GM19328 (cell line): ENCODE results near the gene DNAI4.
"Not testable (repeated sequence)": the region's sequence is repeated elsewhere in the genome, so short reads cannot be mapped to it uniquely, and the experiment has no call there.

Experiments
- ATAC-seq: cut with Tn5 transposase; IDR thresholded peaks from one replicate; pipeline ENCODE4 v1.9.1; 2021; ENCODE audit warnings: mild to moderate bottlenecking, moderate library complexity; ENCODE audit not compliant: unreplicated experiment

The DNAI4 gene

DNA sequence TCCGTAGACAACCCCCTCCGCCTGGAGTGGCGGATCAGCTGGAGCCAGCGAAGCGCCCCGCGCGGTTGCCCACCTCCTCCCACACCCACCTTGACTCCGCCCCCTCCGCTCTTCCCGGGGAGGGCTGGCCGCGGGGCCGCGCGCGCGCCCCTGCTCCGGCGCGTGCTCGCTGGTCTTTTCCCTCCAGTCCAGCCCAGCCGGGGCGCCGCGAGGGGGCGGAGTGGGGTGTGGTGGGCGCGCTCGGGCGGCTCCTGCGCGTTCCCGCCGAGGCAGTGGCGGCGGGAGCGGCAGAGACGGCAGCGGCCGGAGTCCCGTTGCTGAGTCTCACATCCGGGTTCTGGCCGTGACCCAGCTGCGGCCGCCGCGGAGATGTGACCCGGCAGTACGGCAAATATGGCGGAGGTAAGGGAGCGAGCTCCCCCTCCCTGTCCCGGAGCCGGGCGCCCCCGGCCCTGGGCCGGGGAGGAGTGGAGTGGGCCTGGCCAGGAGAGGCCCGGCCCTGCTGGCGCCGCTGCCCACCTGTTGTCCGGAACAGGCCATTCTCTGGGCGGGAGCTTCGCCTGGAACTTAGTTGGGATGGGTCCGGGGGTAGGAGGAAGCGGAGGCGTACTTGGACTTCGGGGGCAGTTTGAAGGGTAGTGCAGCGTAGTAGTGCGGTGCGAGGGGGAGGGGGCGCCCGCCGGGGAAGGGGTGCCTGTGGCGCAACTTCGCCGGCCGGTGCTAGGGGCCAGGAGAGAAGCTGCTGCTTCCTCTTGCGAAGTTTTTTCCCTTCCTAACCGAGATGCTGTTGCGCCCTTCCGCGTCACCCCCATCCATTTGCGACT, 5.6 kb upstream of the DNAI4 start:
- ATAC-seq = peak; percentile 70

DNA sequence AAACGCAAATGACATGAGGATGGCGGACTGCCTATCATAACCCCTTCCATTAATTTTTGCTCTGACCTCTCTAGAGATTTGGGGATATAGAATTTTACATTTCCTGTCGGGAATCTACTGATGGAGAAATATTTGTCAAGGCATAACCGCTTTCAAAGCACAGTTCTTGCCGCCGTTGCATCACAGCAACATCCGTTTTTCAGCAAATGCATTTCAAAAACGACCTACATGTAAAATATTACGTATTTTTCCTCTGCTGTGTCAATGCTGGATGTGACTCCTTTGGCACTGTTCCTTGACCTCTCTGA, 5.0 kb upstream of the DNAI4 start:
- ATAC-seq = no peak

DNA sequence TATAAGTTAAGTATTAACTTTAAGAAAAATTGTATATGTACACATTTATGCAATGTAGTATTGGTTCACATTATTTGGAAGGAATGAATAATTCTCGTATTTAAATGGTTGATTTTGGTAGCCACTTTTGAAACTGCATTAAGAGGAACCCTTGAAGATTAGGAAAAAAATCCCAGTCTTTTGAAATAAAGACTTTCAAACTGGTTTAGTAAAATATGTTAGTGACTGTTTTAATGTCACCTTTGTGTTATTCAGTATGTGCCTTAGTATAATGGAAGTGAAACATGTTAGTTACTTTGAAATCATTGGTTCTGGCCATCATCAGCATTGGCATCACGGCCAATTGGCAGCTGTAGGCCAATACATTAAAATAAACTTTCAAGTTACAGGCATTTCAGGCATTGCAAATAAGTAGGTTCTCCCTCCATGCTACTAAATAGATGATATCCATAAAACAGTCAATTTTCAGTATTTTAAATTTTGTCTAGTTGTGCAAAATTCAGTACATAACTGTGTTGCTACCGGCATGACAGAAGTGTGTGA, 4.6 kb upstream of the DNAI4 start:
- ATAC-seq = no peak

DNA sequence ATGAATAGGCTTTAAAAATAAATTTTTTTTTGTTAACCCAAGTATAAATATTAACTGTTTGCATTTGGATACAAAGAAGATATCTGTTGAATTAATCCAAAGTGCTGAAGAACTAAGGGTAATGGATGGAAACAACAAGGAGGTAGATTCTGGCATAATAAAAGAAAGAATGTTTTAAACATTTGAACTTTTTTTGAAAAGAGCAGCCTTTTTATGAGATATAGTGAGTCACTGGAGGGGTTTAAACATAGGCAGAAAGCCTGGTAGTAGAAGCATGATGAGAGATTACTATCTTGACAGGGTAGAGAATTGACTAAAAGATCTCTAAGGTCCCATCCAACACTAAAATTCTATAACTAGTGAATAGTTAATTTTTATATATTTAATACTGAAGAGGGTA, 2.9 kb upstream of the DNAI4 start:
- no peak for ATAC-seq

DNA sequence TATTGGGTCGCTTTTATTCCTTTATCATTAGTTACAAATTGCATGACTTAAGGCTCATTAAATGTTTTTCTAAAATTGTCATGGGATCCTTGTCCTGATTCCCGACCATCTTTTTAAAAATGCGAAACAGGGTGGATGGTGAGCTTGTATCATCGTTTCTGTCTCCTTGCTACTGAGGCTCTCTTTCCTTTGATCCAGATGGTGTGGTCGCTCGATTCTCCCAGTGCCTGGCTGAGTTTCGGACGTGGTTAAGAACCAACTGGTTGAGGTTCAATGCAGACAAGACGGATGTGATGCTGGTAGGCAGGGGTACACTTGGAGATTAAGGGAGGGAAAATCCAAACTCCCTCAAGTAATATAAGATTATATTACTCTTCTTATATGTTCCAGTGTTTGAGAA, 1.3 kb upstream of the DNAI4 start:
- no peak for ATAC-seq

DNA sequence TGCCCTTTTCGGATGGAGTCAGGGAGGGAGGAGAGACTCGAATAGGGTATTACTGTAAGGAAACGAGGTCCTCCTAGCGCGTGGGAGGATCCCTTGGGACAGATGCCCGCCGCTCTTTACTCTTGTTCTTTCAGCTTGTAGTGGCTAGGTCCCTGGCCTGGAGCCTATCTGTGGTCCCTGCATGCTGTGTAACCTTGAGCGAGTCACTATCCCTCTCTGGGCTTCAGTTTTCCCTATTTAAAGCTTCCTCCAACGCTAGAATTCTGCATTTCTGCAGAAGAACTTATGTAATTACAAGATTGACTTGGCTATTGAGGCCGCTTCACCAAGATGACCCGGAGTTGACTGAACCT, 878 bp upstream of the DNAI4 start:
- ATAC-seq = no peak

DNA sequence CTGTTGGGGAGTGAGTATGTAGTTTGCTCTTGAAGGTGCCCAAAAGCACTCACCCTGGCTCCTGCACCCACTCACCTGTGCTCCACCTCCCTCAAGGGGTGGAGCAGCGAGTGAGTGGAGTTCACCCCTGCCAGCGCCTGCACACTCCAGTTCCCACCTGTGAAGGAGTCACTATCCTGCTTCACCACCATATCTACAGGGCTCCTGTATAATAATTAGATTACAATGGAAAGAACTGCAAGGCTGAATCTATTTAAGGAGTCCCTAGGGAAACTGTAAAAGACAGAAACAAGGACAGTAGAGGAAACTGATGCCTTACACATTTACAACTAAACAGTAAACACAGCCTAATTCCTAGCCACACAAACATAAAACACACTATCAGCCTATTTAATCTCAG, 4.1 kb downstream of the DNAI4 start:
- ATAC-seq = no peak

DNA sequence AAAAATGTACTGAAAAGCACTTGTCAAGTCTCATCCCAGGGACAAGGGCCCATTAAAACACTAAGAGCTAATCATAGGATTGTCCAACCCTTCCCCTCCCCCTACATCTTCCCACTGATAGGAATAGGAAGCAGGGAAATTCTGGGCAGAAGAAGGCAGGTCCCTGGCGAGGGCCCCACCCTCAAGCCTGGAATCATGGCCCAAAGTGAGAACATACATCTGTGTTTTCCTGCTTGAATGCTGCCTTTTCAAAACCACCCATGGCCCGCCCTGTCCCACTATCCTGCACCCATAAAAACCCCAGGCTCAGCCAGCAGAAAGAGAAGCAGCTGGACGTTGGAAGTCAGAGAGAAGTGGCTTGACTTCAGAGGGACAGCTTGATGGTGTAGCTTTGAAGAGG, 4.8 kb downstream of the DNAI4 start:
- no peak for ATAC-seq

DNA sequence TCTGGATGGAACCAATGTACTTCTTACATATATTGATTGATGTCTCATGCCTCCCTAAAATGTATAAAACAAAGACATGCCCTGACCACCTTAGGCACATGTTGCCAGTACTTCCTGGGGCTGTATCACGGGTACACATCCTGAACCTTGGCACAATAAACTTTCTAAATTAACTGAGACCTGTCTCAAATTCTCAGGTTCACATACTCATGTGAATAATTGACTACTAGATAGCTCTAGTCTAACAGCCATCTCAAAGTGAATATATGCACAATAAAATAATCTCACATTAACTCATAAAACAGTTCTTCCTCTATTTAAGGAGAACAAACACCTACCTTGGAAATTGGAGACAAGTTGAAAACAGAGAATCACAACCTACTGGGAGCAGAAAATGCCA, 5.6 kb downstream of the DNAI4 start:
- ATAC-seq = no peak

DNA sequence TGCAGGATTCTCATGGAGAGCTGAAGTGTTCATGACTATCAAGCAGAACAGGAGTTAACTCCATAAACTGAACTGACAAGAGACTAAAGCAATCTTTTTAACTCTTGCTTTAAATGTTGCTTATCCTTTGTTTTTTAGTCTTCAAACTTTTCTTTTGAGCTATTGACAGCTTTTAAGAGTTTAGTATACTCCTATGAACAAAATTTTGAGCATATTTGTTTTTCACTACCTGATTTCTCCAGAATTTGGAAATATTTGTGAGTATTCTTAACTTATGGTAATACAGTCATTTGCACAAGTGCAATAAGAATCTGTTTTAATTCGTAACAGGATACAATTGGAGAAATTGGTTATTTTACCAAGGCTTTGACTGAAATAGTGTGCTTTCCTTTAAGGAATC, 7.2 kb downstream of the DNAI4 start:
- no peak for ATAC-seq

DNA sequence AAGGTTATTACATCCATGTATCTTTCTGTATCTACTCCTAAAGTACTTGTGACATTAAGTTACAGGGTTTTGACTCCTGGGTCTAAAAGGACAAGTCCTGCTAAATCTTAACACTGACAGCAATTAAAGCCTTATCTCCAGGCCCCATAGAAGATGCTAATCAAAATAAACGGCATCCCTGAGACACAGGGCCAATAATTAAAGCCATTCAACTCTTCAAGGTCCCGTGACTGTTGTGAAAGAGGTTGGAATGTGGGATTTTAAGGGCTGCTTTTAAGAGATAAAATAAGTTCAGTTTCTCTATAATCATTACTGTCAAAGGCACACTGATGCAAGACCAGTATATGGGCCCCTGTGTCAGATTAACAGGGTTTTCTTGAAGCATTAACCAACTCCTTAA, 8.3 kb downstream of the DNAI4 start:
- ATAC-seq = no peak

DNA sequence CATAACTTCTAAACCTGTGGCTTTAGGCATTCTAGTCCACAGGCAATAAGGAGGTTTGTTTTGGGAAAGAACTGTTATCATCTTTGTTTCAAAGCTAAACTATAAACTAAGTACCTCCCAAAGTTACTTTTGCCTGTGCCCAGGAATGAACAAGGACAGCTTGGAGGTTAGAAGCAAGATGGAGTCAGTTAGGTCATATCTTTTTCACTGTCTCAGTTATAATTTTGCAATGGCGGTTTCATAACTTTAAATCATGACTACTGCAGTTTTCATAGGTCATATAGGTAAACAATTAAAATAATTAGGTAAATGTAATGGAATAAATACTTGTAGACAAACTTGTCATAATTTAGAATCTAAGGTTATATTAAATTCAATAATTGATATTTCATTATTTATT, 9.5 kb downstream of the DNAI4 start:
- ATAC-seq = not testable (repeated sequence)

DNA sequence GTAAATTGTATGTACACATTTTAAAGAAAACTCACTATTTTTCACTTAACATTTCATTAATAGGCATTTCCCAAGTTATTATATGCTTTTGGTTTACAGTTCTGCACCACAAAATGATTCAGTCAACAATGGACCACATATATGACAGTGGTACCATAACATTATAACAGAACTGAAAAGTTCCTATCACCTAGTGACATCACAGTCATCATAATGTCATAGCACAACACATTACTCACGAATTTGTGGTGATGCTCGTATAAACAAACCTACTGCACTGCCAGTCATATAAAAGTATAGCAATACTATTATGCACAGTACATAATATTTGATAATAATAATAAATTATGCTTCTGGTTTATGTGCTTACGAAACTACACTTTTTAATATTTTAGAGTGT, 30.9 kb downstream of the DNAI4 start:
- ATAC-seq = no peak

DNA sequence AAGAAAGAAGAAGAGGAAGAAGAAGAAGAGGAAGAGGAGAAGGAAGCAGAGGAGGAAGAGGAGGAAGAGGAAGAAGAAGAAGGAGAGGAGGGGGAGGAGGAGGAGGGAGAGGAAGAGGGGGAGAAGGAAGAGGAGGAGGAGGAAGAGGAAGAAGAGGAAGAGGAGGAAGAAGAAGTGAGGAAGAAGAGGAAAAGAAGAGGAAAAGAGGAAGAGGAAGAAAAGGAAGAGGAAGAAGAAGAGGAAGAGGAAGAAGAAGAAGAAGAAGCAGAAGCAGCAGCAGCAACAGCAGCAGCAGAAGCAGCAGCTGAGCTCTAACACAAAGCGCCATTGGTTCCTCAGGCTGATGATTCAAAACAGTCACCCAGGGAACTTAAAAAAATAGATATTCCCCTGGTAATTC, 34.0 kb downstream of the DNAI4 start:
- no peak for ATAC-seq

DNA sequence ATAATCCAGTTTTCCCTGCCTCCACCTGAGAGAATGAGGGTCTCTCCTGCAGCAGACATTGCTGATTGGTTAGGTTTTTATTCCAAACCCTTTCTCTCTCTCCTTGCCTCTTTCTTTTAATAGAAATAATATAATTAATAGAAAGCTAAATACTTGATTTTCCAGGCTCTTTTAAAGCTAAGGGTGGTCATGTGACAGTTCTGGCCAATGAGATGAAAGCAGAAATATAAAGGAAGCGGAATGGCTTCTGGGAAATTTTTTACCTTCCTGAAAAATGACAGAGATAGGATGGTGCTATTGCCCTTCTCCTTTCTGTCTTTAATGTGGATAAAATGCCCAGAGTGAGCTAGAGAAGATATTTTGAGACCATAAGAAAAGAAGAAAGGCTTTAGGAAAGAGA, 35.6 kb downstream of the DNAI4 start:
- no peak for ATAC-seq

DNA sequence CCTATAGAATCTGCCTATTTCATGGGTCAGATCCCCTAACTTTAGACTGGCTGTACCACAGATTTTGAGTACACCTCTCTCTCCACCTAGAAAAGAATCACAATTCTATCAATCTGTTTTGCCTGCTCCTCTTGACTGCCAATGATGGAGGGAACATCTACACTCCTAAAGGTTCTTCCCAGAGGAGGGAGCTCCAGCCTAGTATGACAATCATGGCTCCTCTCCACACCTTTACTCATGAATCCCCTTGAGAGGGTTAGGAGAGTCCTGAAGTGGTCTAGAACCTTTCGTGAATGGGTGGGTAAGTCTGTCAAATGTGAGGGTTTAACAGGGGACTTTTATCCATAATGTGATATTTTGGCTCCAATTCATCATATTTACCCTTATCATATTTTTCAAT, 48.0 kb downstream of the DNAI4 start:
- ATAC-seq = no peak

DNA sequence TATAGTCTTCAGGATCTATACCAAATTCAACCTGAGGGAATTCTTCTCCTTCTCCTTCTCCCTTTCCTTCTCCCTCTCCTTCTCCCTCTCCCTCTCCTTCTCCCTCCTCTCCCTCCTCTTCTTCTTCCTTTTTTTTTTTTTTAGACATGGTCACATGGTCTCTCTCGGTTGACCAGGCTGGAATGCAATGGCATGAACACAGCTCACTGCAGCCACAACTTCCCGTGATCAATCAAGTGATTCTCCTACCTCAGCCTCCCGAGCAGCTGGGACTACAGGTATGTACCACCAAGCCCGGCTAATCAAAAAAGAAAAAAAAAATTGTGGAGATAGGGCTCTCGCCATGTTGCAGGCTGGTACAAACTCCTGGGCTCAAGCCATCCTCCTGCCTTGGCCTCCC, 51.5 kb downstream of the DNAI4 start:
- no peak for ATAC-seq

DNA sequence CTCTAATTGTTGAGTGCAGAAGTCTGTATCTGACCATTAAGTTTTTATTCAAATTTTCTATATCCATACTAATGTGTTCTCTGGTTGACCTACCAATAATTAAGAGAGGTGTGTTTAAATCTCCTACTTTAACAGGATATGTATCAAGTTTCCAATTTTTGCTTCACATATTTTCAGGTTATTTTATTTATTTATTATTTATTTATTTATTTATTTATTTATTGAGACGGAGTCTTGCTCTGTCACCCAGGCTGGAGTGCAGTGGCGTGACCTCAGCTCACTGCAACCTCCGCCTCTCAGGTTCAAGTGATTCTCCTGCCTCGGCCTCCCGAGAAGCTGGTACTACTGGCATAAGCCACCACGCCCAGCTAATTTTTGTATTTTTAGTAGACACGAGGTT, 52.6 kb downstream of the DNAI4 start:
- not testable (repeated sequence) for ATAC-seq

DNA sequence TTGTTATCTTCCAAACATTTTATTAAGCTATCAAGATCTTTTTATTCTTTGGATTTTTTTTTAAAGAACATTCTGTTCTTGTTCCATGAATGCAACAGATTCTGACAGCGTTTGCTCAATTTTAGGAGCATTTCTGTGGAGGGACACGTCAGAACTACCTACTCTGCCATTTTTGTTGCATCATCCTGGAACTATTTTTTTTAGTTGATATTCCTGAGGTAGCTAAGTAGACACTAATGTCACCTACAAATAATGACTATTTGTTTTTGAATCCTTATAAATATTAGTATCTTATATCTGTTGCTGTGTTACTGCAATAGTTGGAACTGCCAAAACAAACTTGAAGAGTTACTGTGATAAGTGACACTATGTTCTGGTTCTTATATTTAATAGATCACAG, 57.2 kb downstream of the DNAI4 start:
- ATAC-seq = no peak

DNA sequence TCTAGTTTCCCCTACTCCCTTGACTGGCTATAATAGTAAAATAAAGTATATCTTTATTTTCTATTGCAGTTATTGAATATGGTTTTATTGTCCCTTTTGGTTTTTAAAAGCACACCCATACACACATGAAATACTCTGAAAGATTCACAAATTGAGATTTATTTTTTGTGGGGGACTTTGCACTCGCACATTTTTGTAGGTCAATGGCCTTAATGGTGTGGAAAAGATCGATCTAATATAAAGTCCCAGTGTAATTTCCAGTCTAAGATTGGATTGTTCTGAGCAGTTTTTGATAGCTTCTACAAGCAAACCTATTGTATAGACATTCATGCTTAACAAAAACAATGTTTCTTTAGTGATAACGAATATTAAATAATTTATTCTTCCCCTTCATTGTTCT, 64.1 kb downstream of the DNAI4 start:
- ATAC-seq = no peak

DNA sequence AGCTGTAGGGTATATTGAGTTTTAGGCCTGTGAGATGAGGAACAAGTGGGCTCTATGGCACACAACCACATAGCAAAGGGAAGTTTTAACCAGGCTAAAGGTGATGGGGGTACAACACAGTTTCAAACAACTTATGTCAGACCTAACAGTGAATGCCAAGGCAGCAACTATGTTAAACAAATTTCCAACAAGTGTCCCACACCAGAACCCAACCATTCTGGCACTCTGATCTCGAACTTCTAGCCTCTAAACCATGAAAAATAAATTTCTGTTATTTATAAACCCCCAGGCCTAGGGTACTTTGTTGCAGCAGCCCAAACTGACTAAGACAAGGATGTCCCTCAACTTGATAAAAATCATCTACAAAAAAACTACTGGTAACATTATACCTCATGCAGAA, 71.3 kb downstream of the DNAI4 start:
- ATAC-seq = no peak

DNA sequence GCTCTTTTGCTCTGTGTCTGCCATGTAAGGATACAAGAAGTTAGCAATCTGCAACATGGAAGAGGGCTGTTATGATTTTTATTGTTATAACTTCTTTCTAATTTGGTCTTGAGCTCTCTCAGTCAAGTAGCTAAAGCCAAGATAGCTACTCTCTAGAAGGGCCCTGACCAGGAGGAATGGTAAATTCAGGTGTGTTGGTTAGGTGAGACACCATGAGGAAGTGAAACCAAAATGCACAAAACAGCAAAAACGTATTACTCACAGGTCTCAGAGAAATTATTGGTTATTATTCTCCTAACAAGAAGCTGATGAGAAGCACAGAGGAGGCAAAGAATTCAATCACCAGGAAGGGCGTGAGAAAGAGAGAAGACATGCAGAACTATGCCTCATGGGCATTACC, 71.8 kb downstream of the DNAI4 start:
- no peak for ATAC-seq

DNA sequence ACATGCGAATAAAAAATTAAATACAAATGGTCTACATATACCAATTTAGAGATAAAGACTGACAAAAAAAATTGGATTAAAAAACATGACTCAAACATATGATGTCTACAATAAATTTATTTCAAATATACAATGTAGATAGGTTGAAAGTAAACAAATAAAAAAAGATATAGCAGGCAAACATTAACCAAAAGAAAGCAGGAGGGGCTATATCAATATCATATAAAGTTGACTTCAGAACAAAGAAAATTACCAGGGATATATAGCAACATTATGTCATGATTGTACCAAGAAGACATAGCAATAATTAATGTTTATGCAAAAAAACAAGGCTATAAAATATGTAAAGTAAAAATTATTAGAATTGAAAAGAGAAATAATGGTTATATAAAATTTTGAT, 73.7 kb downstream of the DNAI4 start:
- no peak for ATAC-seq
